Stimulated activated CD8-positive, alpha-beta memory T cell treated with anti-CD3 and anti-CD28 coated beads, Interleukin-7, amount 100 ng/mL, for 24 hours (primary cell): ENCODE measurements around the gene NR1I3.
"Not testable (repeated sequence)": the region's sequence is repeated elsewhere in the genome, so short reads cannot be mapped to it uniquely, and the experiment has no call there.

Source experiments
- DNase-seq: peaks from one replicate; pipeline ENCODE4 v3.0.0-alpha.2; 2020; ENCODE audit warnings: low read depth

NR1I3 gene

GRCh38 chr1:161238039-161238473 is at the start of gene NR1I3:
TSS of gene NR1I3 (minus strand) at chr1:161238203. CDS start at chr1:161236565, 1,638 bp downstream.
- no peak for DNase-seq

- DNase-seq = no peak
Observed at GRCh38 chr1:161287482-161288054, 49.6 kb upstream of the NR1I3 start.

- DNase-seq = no peak
Observed at GRCh38 chr1:161285521-161285920, 47.5 kb upstream of the NR1I3 start.

GRCh38 chr1:161285113-161285512 is 47.1 kb upstream of the NR1I3 start:
- no peak for DNase-seq

GRCh38 chr1:161282991-161283390 is 45.0 kb upstream of the NR1I3 start:
- DNase-seq = no peak

- DNase-seq = no peak
Observed at GRCh38 chr1:161274874-161275273, 36.9 kb upstream of the NR1I3 start.

GRCh38 chr1:161273402-161273801 is 35.4 kb upstream of the NR1I3 start:
- no peak for DNase-seq

- DNase-seq = no peak
Observed at GRCh38 chr1:161267321-161267720, 29.3 kb upstream of the NR1I3 start.

- no peak for DNase-seq
Observed at GRCh38 chr1:161266836-161267235, 28.8 kb upstream of the NR1I3 start.

- DNase-seq = no peak
Observed at GRCh38 chr1:161266202-161266601, 28.2 kb upstream of the NR1I3 start.

GRCh38 chr1:161265305-161265704 is 27.3 kb upstream of the NR1I3 start:
- no peak for DNase-seq

GRCh38 chr1:161261261-161262235 is 23.5 kb upstream of the NR1I3 start:
- DNase-seq = no peak

GRCh38 chr1:161260376-161261260 is 22.6 kb upstream of the NR1I3 start:
- no peak for DNase-seq

GRCh38 chr1:161259765-161260164 is 21.8 kb upstream of the NR1I3 start:
- no peak for DNase-seq

- no peak for DNase-seq
Observed at GRCh38 chr1:161259345-161259702, 21.3 kb upstream of the NR1I3 start.

- DNase-seq = peak; percentile 21
Observed at GRCh38 chr1:161258439-161259344, 20.7 kb upstream of the NR1I3 start, which contains the start of gene PCP4L1. TSS of gene PCP4L1 (plus strand) at chr1:161258745. CDS start at chr1:161258975, 230 bp downstream.

- not testable (repeated sequence) for DNase-seq
Observed at GRCh38 chr1:161257109-161257508, 19.1 kb upstream of the NR1I3 start.

GRCh38 chr1:161255955-161256520 is 18.0 kb upstream of the NR1I3 start:
- DNase-seq = not testable (repeated sequence)

GRCh38 chr1:161255302-161255701 is 17.3 kb upstream of the NR1I3 start:
- not testable (repeated sequence) for DNase-seq

- no peak for DNase-seq
Observed at GRCh38 chr1:161251579-161251978, 13.6 kb upstream of the NR1I3 start.

GRCh38 chr1:161250829-161251228 is 12.8 kb upstream of the NR1I3 start:
- no peak for DNase-seq
